Mucosa of rectum (tissue), 2 donors: Measurements from ENCODE around the gene TMEM14A.

Experiments used
- H3K27ac ChIP-seq, 2 donors: one replicate each; pipeline ENCODE4 v1.7.0; 2013; ENCODE audit warnings: inconsistent platforms in 2 of 2, low read depth in 2 of 2, low read length in 2 of 2
- H3K27me3 ChIP-seq, 2 donors: one replicate each; pipeline ENCODE4 v1.7.0; 2013; ENCODE audit warnings: low read length in 2 of 2; ENCODE audit not compliant: control insufficient read depth in 2 of 2, insufficient read depth in 2 of 2
- H3K36me3 ChIP-seq, 2 donors: one replicate each; pipeline ENCODE4 v1.7.0; 2013; ENCODE audit warnings: low read length in 2 of 2; ENCODE audit not compliant: control insufficient read depth in 2 of 2, insufficient read depth in 2 of 2
- H3K4me1 ChIP-seq, 2 donors: one replicate each; pipeline ENCODE4 v1.7.0; 2013; ENCODE audit warnings: low read length in 2 of 2, mild to moderate bottlenecking in 1 of 2; ENCODE audit not compliant: control insufficient read depth in 2 of 2, insufficient read depth in 2 of 2
- H3K4me3 ChIP-seq, 2 donors: one replicate each; pipeline ENCODE4 v1.7.0; 2013; ENCODE audit warnings: low read length in 2 of 2
- H3K9ac ChIP-seq, 2 donors: one replicate each; pipeline ENCODE4 v1.7.0; 2013; ENCODE audit warnings: low read length in 2 of 2, low read depth in 1 of 2, mild to moderate bottlenecking in 1 of 2
- H3K9me3 ChIP-seq, 2 donors: one replicate each; pipeline ENCODE4 v1.7.0; 2013; ENCODE audit warnings: low read length in 2 of 2; ENCODE audit not compliant: control insufficient read depth in 2 of 2
- donor health status: healthy.
- donor health status: Normal muscosa, but diverticular disease.

Gene TMEM14A

GRCh38 chr6:52728394-52728793 is 57.5 kb downstream of the TMEM14A start:
- H3K36me3 ChIP-seq, result no peaks in the 10 kb centered on the region
- H3K9ac ChIP-seq, result no peak overlapping the region
- no peaks in the 10 kb centered on the region for H3K27me3 ChIP-seq
- H3K9me3 ChIP-seq, result no peaks in the 10 kb centered on the region
- peaks cover 12 to 17% of the 10 kb centered on the region in 2 donors for H3K4me1 ChIP-seq
- no peak overlapping the region for H3K4me3 ChIP-seq
- H3K27ac ChIP-seq, result no peak overlapping the region

- no peaks in the 10 kb centered on the region for H3K9me3 ChIP-seq
- no peak overlapping the region for H3K4me3 ChIP-seq
- H3K36me3 ChIP-seq, result no peaks in the 10 kb centered on the region
- no peak overlapping the region for H3K27ac ChIP-seq
- no peak overlapping the region for H3K9ac ChIP-seq
- H3K27me3 ChIP-seq, result no peaks in the 10 kb centered on the region
- H3K4me1 ChIP-seq, result peaks cover 10 to 11% of the 10 kb centered on the region in 2 donors
Measured at GRCh38 chr6:52729576-52729975, 58.7 kb downstream of the TMEM14A start.

- no peaks in the 10 kb centered on the region for H3K36me3 ChIP-seq
- no peaks in the 10 kb centered on the region for H3K4me1 ChIP-seq
- no peaks in the 10 kb centered on the region for H3K27me3 ChIP-seq
- no peak overlapping the region for H3K27ac ChIP-seq
- H3K9ac ChIP-seq, result no peak overlapping the region
- H3K9me3 ChIP-seq, result no peaks in the 10 kb centered on the region
- no peak overlapping the region for H3K4me3 ChIP-seq
Measured at GRCh38 chr6:52731719-52732118, 60.8 kb downstream of the TMEM14A start.

GRCh38 chr6:52733172-52733571 is 62.3 kb downstream of the TMEM14A start:
- H3K27me3 ChIP-seq, result no peaks in the 10 kb centered on the region
- H3K4me3 ChIP-seq, result no peak overlapping the region
- H3K9ac ChIP-seq, result no peak overlapping the region
- H3K27ac ChIP-seq, result no peak overlapping the region
- H3K4me1 ChIP-seq, result no peaks in the 10 kb centered on the region
- H3K36me3 ChIP-seq, result no peaks in the 10 kb centered on the region
- no peaks in the 10 kb centered on the region for H3K9me3 ChIP-seq

GRCh38 chr6:52734072-52734471 is 63.2 kb downstream of the TMEM14A start:
- no peak overlapping the region for H3K9ac ChIP-seq
- H3K27me3 ChIP-seq, result no peaks in the 10 kb centered on the region
- no peaks in the 10 kb centered on the region for H3K4me1 ChIP-seq
- no peaks in the 10 kb centered on the region for H3K9me3 ChIP-seq
- H3K36me3 ChIP-seq, result no peaks in the 10 kb centered on the region
- no peak overlapping the region for H3K27ac ChIP-seq
- H3K4me3 ChIP-seq, result no peak overlapping the region

GRCh38 chr6:52735071-52735470 is 64.2 kb downstream of the TMEM14A start:
- Histone ChIP-seq H3K9ac (no peak overlapping the region), H3K27ac (no peak overlapping the region), H3K9me3 (no peaks in the 10 kb centered on the region), H3K4me3 (no peak overlapping the region), H3K36me3 (no peaks in the 10 kb centered on the region), H3K4me1 (no peaks in the 10 kb centered on the region), H3K27me3 (no peaks in the 10 kb centered on the region)

- Histone ChIP-seq H3K9me3 (no peaks in the 10 kb centered on the region), H3K27ac (no peak overlapping the region), H3K27me3 (no peaks in the 10 kb centered on the region), H3K36me3 (no peaks in the 10 kb centered on the region), H3K4me1 (no peaks in the 10 kb centered on the region), H3K9ac (no peak overlapping the region), H3K4me3 (no peak overlapping the region)
Measured at GRCh38 chr6:52736145-52736544, 65.2 kb downstream of the TMEM14A start.
